ENCODE results near the gene DPYSL3. TPM values are rescaled to one million over a fixed set of nuclear protein-coding genes. Genes with fewer than 3 reads are reported as not detected.
"Not testable (repeated sequence)": the region's sequence is repeated elsewhere in the genome, so short reads cannot be mapped to it uniquely, and the experiment has no call there.

DPYSL3 gene
- total RNA-seq, 1 donor from 2014 or later = not detected

DNA sequence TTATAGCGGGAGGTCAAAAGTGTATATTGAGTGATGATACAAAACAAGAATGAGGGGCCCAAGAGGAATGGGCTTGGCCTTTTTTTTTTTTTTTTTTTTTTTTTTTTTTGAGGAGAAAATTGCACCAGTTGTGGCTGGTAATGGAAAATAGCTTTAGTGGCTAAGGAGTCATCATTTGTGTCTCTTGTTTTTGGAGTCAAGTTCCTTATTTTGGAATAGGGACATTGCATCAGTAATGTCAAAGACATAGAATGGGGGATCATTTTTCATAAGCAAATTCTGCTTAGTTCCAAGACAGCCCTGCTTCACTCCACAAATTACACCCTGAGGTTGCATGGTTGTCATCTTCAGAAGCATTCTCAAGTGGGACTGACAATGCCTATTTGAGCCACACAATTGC is 137.7 kb downstream of the DPYSL3 start:
- peaks cover 4% of the 10 kb centered on the region for H3K9me3 Mint-ChIP-seq
- POLR2A ChIA-PET = no interaction called here
- ATAC-seq (ENCODE audit: low read depth) (no peak), DNase-seq (no peak)
- no peaks in the 10 kb centered on the region for H3K4me1 Mint-ChIP-seq
- intact Hi-C loops (cut with micrococcal nuclease) = no loop called here
- H3K27me3 Mint-ChIP-seq = peaks cover 2% of the 10 kb centered on the region
- H3K4me3 Mint-ChIP-seq = no peak overlapping the region
- TF ChIP-seq, protein P1, sequence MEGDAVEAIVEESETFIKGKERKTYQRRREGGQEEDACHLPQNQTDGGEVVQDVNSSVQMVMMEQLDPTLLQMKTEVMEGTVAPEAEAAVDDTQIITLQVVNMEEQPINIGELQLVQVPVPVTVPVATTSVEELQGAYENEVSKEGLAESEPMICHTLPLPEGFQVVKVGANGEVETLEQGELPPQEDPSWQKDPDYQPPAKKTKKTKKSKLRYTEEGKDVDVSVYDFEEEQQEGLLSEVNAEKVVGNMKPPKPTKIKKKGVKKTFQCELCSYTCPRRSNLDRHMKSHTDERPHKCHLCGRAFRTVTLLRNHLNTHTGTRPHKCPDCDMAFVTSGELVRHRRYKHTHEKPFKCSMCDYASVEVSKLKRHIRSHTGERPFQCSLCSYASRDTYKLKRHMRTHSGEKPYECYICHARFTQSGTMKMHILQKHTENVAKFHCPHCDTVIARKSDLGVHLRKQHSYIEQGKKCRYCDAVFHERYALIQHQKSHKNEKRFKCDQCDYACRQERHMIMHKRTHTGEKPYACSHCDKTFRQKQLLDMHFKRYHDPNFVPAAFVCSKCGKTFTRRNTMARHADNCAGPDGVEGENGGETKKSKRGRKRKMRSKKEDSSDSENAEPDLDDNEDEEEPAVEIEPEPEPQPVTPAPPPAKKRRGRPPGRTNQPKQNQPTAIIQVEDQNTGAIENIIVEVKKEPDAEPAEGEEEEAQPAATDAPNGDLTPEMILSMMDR (IDR thresholded peaks at IDR 0.05) = no peak
- no peaks in the 10 kb centered on the region for H3K36me3 Mint-ChIP-seq (ENCODE audit: low read depth)
- CTCF ChIA-PET = no interaction called here
- H3K27ac Mint-ChIP-seq = no peak overlapping the region

DNA sequence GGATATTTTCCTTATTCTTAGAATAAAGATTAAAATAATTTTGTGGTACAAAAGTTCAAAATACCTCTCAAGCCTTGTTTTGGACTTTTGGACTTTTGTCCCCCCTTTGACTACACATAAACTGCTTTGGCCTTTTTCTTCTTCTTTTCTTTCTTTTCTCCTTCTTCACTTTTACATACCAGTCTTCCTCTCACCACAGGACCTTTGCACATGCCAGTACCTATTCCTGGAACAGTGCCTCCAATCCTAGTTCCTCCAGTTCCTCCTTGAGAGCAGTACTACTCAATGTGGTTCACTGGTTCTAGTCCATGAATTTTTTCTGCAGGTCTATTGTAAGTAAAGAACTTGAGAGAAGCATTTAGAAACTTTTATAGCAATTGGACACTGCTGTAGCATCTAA is 138.6 kb downstream of the DPYSL3 start:
- Mint-ChIP-seq H3K27me3 (peaks cover 2% of the 10 kb centered on the region), H3K36me3 (ENCODE audit: low read depth) (no peaks in the 10 kb centered on the region), H3K27ac (no peak overlapping the region), H3K9me3 (peaks cover 4% of the 10 kb centered on the region), H3K4me3 (no peak overlapping the region), H3K4me1 (no peaks in the 10 kb centered on the region)
- TF ChIP-seq, protein P1 (IDR thresholded peaks at IDR 0.05) = no peak
- CTCF ChIA-PET = no interaction called here
- DNase-seq (no peak), ATAC-seq (ENCODE audit: low read depth) (no peak)
- POLR2A ChIA-PET = no interaction called here
- intact Hi-C loops (cut with micrococcal nuclease) = no loop called here

DNA sequence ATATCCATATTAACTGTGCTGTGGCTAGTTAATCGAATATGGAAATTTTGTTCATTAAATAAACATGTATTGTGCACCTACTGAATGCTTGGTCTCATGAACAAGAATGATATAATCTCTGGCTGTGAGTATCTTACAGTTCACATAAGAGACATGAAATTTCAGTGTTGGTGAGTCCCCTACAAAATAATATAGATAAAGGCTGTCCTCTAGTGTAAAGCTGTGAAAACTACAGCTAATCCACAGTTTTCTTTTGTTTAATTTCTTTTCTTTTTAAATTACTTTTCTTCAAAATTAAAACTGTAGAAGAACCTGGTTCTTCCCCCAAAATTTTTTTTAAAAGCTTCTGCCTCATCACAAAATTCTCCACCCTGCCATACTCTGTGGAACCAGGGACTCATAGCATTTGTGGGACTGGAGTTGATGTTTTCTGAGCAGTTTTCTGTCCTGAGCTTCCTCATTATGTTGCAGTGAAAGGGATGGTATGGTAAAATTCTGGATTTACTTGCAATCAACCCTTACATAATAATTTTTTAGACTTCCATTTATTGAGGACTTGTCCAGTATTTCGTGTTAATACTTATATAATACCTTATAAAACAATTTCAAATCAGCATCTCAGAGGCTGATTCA is 140.0 kb downstream of the DPYSL3 start:
- DNase-seq (no peak), ATAC-seq (ENCODE audit: low read depth) (no peak)
- H3K4me3 Mint-ChIP-seq = no peak overlapping the region
- no peaks in the 10 kb centered on the region for H3K36me3 Mint-ChIP-seq (ENCODE audit: low read depth)
- H3K27ac Mint-ChIP-seq = no peak overlapping the region
- intact Hi-C loops (cut with micrococcal nuclease) = no loop called here
- H3K9me3 Mint-ChIP-seq = peaks cover 4% of the 10 kb centered on the region
- ChIA-PET POLR2A (no interaction called here), CTCF (no interaction called here)
- TF ChIP-seq, protein P1 (IDR thresholded peaks at IDR 0.05) = no peak
- no peaks in the 10 kb centered on the region for H3K4me1 Mint-ChIP-seq
- peaks cover 2% of the 10 kb centered on the region for H3K27me3 Mint-ChIP-seq

DNA sequence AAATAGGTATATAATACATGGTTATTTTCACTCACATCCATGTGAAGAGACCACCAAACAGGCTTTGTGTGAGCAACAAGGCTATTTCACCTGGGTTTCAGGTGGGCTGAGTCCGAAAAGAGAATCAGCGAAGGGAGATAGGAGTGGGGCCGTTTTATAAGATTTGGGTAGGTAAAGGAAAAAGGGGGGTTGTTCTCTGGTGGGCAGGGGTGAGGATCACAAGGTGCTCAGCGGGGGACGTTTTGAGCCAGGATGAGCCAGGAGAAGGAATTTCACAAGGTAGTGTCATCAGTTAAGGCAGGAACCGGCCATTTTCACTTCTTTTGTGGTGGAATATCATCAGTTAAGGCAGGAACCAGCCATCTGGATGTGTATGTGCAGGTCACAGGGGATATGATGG is 142.5 kb downstream of the DPYSL3 start:
- H3K9me3 Mint-ChIP-seq; H3K4me3 Mint-ChIP-seq; H3K4me1 Mint-ChIP-seq; CTCF ChIA-PET; intact Hi-C loops (cut with micrococcal nuclease); DNase-seq; H3K27me3 Mint-ChIP-seq; H3K36me3 Mint-ChIP-seq (ENCODE audit: low read depth); H3K27ac Mint-ChIP-seq; POLR2A ChIA-PET; ATAC-seq (ENCODE audit: low read depth): not testable (repeated sequence)

DNA sequence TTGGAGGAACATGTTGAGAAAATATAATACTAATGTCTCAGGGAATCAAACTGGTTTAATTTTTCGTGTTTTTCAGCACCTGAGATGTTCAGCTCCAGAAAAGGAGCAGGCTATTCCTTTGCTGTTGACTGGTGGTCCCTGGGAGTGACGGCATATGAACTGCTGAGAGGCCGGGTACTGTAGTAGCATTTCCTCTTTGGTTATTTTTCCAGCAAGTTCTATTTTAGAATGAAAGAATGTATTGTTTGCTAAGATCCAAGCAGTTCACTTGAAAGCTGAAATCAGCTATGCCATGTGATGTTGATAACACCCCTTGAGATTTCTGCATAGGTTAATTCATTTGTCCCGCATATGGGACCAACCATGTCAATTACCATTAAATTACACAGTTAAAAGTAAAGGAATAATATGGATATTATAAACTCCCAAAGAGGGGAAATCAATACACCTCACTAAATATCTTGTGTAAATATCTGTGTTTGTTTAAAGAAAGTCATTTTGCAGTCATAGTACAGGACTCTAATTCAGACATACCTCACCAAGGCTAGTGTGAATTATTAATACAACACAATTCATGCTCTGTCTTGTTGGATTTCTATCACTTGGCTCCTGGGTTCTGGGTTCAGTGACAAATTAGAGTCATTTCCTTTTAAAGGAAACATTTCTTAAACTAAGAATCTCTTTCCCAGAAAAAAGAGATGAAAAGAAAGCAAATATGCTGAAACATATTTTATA is 148.3 kb downstream of the DPYSL3 start:
- TF ChIP-seq, protein P1 (IDR thresholded peaks at IDR 0.05) = no peak
- CTCF ChIA-PET = no interaction called here
- DNase-seq (no peak), ATAC-seq (ENCODE audit: low read depth) (no peak)
- no peaks in the 10 kb centered on the region for H3K4me1 Mint-ChIP-seq
- no peak overlapping the region for H3K4me3 Mint-ChIP-seq
- H3K9me3 Mint-ChIP-seq = no peaks in the 10 kb centered on the region
- H3K36me3 Mint-ChIP-seq (ENCODE audit: low read depth) = no peaks in the 10 kb centered on the region
- intact Hi-C loops (cut with micrococcal nuclease) = no loop called here
- H3K27ac Mint-ChIP-seq = no peak overlapping the region
- POLR2A ChIA-PET = no interaction called here
- no peaks in the 10 kb centered on the region for H3K27me3 Mint-ChIP-seq
